ENCODE data around the gene SERPINB6. TPM values are rescaled to one million over a fixed set of nuclear protein-coding genes. Genes with fewer than 3 reads are reported as not detected.
"Not testable (repeated sequence)": the region's sequence is repeated elsewhere in the genome, so short reads cannot be mapped to it uniquely, and the experiment has no call there.

The SERPINB6 gene
- total RNA-seq, 1 donor from 2014 or later: 122 TPM

DNA sequence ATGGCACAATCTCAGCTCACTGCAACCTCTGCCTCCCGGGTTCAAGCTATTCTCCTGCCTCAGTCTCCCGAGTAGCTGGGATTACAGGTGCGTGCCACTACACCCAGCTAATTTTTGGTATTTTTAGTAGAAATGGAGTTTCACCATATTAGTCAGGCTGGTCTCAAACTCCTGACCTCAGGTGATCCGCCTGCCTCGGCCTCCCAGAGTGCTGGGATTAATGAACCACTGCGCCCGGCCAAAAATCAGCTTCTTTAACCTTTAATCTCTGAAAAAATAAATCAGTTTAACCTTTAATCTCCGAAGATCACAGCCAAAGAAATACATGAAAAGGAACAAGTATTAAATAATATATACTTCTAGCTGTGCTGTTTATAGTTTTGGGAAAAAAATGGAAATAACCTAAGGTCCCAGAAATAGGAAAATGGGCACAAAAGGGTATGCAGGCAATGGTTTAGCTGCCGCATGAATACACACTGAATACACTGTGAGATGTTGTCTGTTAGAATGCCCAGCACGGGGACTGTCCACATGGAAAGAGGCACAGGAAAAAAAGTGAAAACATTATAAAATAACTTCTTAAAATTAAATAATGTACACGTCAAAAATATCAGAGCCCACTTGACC, 29.9 kb upstream of the SERPINB6 start:
- no peak for ATAC-seq
- DNase-seq (ENCODE audit: low spot score): no peak
- intact Hi-C loops (cut with DNase I): no loop called here

DNA sequence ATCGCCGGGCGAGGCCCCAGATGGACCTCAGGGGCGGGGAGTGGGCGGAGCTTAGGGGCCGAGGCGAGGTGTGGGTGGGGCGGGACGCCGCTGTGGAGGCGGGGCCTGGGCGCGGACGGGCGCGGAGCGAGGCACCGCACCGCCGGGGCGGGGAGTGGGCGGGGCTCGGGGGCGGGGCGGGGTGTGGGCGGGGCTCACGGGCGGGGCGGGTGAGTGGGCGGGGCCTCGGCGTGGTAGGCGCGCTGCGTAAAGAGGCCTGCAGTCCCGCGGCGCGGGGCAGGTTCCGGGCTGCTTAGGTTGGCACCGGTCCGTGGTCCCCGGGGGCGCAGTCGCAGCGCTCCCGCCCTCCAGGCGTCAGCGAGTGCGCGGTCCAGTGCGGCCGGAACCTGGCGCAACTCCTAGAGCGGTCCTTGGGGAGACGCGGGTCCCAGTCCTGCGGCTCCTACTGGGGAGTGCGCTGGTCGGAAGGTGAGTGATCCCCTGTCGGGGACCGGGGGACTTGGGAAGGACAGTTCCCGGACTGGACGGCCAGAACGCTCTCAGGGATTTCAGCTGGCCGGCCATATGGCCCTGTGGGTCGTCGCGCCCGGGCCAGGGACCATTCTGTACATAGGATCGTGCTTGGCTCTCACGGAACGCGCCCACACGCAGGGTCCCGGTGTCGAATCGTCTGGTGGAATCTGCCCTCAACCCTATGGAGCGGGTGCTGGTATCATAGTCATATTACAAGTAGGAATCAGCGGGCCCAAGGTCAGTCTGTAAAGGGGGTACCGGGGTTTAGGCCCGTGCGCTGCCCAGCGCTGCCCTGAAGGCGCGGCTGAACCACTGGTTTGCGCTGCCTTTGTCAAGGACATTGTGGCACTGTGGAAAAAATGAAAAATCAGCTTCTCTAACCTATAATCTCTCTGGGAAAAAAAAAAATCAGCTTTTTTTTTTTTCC, 28.5 kb upstream of the SERPINB6 start, which contains the start of gene NQO2:
Gene NQO2 (plus strand): TSS at position 277 of the 940 bp plus-strand sequence. CDS start 6,659 bp downstream, outside the sequence.
- ATAC-seq: peak; percentile 93
- peak; percentile 97 for DNase-seq (ENCODE audit: low spot score)
- intact Hi-C loops (cut with DNase I): no loop called here

DNA sequence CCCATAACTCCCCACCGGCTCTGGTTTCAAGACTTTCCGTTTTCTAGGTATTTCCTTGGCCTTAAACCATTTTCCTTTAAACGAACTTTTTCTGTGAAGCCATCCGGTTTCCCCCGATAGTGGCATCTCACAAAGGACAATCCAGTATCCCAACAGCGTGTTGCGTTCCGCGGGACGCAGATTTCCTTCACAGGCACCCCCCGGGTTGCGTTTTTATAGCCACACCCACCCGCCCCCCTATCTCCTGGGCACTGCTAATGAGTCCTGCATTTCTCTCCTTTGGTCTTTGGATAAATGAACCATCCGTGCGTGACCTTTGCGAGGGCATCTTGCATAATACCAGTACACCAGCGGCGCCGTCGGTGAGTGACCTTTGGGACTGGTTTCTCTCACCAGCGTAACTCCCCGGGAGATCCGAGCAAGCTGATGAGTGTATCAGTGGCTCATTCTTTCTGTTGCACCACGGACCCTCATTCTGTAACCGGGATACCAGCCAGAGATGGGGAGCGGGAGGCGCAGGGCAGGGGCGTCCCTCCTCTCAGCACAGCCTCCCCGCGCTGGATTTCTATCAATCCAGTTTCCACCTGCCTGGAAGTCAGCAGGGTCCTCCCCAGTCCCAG, 27.7 kb upstream of the SERPINB6 start:
- intact Hi-C loops (cut with DNase I): no loop called here
- peak; percentile 63 for ATAC-seq
- peak; percentile 82 for DNase-seq (ENCODE audit: low spot score)

DNA sequence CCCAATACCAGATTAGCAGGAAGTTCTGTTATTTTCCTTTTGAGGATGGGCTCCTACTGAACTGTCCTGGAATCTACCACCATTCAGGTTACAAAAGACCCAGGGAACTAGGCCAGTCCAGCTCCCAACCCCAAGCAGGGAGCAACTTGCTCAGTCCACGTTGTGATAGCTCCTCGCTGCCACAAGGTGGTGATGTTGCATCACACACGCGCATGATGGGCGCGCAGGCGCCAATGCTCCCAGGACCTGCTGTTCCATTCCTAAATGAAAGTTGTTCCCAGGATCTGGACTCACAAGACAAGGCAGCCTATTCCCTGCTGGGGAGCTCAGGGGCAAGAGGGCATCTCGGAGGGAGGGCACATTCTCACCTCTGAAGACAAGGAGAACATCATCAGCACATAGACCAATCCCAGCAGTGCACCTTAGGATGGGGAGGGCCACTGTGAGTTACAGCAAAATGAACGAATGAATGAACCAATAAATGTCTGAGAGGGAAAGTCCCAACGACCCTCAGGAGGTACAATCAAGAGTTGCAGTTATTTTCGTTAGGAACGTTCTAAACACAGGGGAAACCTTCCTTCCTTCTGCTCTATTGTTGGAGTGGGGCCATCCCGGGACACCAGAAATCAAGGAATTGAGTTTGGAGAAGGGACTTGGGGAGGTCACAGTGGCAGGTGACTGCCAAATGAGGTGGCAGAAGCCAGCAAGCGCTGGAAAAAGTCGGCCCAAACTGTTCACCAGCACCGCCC, 27.1 kb upstream of the SERPINB6 start:
- DNase-seq (ENCODE audit: low spot score): peak; percentile 61
- peak; percentile 85 for ATAC-seq
- intact Hi-C loops (cut with DNase I): not testable (repeated sequence)

DNA sequence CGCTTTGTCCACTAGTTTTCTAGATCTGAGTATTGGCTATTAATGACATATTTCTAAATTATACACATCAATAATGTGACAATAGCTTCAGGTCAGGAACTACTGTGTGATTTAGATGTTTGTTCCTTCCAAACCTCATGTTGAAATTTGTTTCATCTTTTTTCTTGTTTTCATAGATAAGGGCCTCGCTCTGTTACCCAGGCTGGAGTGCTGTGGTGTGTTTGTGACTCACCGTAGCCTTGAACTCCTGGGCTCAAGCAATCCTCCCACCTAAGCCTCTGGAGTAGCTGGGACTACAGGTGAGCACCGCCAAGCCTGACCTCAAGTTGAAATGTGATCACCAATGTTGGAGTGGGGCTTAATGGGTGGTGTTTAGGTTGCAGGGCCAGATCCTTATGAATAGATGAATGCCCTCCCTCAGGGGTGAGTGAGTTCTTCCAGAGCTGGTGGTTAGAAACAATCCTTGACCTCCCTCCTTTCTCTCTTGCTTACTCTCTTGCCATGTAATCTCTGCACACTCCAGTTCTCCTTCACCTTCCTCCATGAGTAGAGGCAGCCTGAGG, 22.5 kb upstream of the SERPINB6 start:
- no peak for ATAC-seq
- no peak for DNase-seq (ENCODE audit: low spot score)
- intact Hi-C loops (cut with DNase I): no loop called here

DNA sequence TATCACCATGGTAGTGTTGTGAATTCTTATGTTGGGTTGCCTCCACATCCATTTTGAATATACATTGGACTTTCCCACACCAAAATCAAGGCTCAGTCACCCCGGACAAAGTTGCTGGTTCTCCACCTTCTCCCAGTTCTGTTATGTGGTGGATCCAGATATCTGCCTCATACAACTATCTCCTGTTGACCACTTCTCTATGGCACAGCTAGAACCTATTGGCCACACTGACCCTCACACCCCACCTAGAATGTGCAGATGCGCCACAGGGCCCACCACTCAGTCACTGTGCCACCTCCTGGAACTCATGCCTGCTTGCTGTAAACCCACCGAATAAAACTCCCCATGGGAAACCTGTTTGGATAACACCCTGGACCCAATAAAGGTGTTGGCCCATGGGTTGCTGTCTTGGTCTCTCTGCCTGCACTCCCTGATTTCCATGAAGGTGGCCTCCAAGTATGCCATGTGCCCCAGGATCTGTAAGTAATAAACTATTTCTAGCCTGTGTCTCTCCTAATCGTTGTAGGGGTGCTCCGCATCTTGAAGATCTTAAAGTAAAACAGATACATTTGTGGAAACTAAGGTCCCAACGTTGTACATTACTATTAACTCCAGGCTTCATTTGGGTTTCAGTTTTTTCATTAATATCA, 21.1 kb upstream of the SERPINB6 start:
- ATAC-seq (no peak), DNase-seq (ENCODE audit: low spot score) (no peak)
- intact Hi-C loops (cut with DNase I): no loop called here

DNA sequence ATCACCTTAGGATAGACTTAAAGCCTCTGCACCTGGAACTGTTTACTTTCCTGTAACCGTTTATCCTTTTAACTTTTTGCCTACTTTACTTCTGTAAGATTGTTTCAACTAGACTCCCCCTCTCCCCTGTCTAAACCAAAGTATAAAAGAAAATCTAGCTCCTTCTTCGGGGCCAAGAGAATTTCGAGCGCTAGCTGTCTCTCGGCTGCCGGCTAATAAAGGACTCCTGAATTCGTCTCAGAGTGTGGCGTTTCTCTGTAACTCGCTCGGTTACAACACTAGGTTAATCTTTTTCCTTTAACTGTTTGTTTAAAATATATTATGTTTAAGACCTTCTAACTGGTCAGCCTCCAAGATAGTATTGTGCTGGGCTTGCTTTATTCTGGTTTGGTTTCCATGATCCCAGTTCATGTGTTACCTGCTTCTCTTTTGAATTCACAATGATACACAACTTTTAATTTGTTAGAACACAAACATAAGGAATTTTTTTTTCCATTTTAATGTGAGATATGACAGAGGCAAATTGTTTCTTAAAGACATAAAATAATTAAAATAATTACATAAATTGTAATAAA, 19.7 kb upstream of the SERPINB6 start:
- intact Hi-C loops (cut with DNase I): no loop called here
- ATAC-seq (no peak), DNase-seq (ENCODE audit: low spot score) (no peak)

DNA sequence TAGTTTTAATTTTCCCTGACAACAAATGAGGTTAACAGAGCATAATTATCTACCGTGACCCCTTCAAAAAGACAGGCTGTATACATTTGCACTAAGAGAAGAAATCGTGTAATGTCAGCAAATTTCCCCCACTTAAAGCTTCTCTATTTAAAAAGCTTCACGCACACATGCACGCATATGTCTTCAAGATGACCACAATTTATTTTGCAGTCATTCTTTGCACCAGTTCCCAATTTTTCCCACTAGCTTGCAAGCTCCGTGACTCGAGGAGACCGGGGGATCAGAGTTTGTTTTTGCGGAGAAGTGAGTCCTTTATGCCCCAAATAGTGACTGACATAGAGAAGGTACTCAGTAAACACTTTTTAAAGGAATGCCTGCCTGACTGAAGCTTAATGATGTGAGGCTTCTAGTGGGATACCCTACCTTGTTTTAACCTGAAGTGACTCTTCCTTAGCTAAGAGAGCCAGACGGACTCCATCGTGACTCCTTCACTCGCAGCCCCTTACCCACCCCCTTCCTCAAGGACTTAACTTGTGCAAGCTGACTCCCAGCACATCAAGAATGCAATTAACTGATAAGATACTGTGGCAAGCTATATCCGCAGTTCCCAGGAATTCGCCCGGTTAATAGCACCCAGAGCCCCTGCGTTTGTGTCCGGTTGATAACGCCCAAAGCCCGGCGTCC, 19.0 kb upstream of the SERPINB6 start:
- DNase-seq (ENCODE audit: low spot score) (peak; percentile 61), ATAC-seq (no peak)
- intact Hi-C loops (cut with DNase I): no loop called here

DNA sequence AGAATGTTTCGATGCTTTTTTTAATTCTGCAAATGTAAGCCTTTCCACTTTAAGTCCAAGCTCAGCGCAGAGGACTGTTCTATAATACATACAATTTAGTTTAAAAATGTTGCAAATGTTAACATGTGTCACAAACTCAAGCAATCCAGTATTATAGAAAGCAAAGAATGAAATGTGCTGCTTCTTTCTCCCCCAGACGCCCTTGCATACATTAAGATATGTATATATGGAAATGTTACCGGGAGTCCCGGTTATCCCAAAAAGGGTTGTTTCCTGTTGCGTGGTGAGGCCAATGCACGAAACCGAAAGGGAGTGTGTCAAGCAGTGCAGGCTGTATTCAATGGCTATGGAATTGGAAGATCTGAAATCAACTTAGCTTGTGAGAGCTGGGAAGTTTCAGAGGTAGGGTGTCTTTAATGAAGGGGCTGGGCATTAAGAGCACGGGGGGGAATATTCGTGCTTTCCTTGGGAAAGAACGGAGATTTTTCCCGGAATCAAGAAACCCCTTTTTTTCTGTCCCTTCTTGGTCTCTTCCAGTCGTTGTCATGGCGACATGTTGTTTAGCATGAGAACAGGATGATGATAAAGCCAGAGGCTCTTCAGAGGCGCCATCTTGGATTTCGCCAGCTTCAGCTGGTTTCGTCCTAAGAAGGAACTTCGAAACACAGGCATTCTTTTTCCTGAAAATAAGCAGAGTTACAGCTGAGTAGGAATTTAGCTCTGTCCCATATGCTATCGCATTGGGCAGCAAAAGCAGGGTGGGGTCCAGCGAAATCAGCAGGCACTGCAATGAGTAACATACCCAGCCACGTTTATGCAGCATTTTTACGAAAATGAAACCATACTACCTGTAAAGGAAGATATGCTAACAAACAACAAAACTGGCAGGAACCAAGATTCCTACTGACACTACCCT, 18.2 kb upstream of the SERPINB6 start:
- DNase-seq (ENCODE audit: low spot score) (peak; percentile 85), ATAC-seq (peak; percentile 84)
- intact Hi-C loops (cut with DNase I): no loop called here

DNA sequence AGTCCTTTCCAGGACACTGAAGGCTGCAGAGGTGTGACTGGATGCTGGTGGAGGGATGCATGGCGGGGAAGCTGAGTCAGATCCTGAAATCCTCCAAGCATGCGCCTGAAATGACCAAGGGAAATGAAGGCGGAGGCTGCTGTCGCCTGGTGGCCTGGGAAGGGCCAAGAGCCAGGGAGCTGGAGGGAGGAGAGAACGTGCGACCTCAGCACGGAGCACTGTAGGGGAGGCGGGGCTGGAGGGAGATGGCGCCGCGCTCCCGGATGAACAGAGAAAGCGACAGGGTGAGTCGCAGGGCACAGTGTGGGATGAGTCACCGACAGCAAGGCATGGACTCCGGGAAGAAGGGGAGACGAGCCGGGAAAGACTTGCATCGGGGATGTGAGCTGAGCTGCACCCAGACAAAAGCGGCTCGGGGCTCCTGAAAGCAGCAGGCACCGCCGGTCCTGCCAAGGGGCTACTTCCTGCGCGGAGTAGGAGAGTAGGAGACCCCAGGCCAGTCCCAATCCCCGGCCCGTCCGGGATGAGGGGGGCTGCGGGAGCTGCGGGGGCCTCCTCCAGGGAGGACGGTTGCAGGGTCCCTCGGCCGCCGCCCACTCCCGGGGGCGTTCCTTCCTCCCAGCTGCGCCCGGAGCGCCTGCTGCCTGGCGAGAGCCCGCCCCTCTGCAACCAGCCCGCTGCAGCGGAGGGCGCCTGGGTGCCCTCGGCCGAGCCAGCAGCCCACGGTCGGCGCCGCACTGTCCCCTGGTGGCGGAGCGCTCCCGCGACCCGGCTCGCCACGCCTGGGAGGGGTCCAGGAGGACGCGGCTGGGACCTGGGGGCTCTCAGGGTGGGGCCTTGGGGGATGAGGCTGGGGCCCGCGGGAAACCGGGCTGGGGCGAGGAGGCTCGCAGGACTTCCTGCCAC, 17.3 kb upstream of the SERPINB6 start:
- peak; percentile 86 for ATAC-seq
- peak; percentile 93 for DNase-seq (ENCODE audit: low spot score)
- intact Hi-C loops (cut with DNase I): no loop called here

DNA sequence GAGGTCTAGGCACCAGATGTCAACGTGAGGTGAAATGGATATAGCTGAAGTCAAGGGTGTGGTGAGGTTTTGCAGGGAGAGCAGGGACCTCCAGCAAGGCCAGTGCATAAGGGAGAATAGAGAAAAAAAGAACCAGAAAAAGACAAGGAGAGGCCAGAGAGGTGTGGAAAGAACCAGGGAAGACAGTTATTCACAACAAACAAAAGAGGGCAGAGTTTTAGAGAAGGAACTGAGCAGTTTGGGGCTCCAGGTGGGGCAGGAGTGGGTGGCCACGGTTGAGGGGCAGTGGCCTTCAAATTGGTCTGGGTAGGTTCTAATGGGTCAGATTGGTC, 16.7 kb upstream of the SERPINB6 start:
- ATAC-seq (no peak), DNase-seq (ENCODE audit: low spot score) (no peak)
- intact Hi-C loops (cut with DNase I): no loop called here

DNA sequence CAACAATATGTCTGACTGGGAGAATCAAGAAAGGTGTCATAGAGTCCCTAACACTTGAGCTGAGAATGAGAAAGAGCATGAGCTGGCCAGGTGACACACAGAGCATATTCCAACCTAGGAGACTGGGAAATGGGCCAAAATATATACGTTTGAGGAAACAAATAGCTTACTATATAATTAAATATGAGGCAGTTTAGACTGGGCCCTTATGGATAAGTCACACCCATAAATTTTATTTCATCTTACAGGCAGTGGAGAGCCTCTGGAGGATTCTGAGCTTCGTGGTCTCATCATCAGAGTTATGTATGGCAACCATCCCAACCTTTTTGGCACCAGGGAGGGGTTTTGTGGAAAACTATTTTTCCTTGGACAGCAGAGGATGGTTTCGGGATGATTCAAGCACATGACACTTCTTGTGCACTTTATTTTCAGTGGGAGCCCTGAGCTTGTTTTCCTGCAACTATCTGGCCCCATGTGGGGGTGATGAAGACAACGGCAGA, 15.4 kb upstream of the SERPINB6 start:
- intact Hi-C loops (cut with DNase I): no loop called here
- ATAC-seq (no peak), DNase-seq (ENCODE audit: low spot score) (no peak)

DNA sequence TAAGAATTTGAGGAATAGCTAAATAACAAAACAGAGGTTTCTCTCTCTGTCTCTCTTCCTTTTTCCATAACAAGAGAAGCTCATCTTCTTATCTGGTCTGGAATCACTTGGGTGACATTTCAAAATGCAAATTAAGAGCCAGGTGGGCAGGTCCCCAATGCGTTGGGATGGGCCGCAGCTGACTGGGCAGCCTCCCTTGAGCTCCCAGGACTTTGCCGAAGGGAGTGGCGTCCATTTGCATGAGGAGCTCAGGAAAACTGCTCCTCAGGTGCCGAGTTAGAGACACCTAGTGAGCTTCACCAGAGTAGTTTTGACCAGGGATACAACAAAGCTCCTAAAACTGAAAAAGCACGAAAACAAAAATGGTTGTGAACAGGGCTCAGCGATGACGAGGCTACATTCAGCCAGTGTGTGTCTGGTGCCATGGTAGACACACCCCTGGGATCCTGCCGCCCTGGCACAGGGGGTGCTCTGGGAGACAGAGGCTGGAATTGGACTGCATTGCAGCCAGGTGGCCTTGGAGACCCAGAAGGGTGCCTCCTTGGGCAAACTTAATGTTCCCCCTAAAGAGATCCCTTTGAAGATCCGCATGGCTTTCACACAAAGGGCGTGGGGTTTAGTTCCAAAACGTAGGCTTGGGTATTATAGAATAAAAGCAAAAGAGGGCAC, 13.5 kb upstream of the SERPINB6 start:
- intact Hi-C loops (cut with DNase I): no loop called here
- DNase-seq (ENCODE audit: low spot score) (no peak), ATAC-seq (no peak)

DNA sequence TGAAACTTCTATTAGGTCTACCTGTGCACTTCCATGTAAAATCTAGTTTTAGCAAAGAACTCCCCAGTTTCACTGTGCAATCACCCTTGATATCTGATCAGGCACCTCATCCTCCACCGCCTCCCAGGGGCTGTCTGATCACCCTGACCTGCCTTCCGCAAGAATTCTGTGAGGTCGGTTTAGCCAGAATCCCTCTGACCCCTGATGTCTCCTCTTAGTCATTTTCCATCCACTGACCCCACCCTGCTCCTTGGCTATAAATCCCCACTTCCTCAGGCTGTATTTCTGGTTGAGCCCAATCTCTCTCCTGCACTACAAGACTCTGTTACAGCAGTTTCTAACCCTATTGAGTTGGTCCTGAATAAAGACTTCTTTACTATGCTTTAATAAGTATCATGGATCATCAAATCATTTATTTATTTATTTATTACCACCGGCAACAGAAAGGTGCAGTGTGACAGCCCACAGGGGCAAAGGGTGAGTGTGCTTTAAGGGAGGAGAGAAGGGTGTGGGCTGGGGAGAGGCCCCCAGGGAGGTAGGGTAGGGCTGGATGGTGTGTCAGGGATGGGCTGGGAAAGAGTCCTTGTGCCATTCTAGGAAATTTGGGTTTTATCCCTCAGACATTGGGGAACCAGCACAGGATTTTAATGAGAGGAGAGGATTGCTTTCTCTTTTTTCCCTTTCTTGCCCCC, 11.2 kb upstream of the SERPINB6 start:
- ATAC-seq: no peak
- intact Hi-C loops (cut with DNase I): no loop called here

More for the DNA sequence above, 11.2 kb upstream of the SERPINB6 start:
- no peak for DNase-seq (ENCODE audit: low spot score)

Data from sciatic nerve (tissue), 2 donors.